Esophagus muscularis mucosa (tissue), 3 donors: ENCODE measurements around the gene APBA3.

Experiments used
- CTCF ChIP-seq, 3 experiments: fragments of 200-600 bp in 2 of 3; fragments of 450-650 bp in 1 of 3; sonication (generic) in 2 of 3; IDR thresholded peaks; one replicate each; pipeline ENCODE4 v1.5.1; 2017 to 2019; ENCODE audit warnings: antibody characterized with exemption in 3 of 3, mild to moderate bottlenecking in 2 of 3, moderate library complexity in 1 of 3
- POLR2A ChIP-seq: fragments of 450-650 bp; IDR thresholded peaks from one replicate; pipeline ENCODE4 v1.6.1; 2017; ENCODE audit warnings: antibody characterized with exemption, moderate library complexity, mild to moderate bottlenecking, low read depth

GRCh38 chr19:3768748-3769099 is 7.2 kb upstream of the APBA3 start:
- TF ChIP-seq CTCF (IDR thresholded peaks at IDR 0.05) (no peak), POLR2A (no peak)
